A673 (cell line): ENCODE results near the gene KLF12.

Experiments used
- CTCF ChIP-seq: fragments of 300-800, 200-600 bp; sonication (generic); conservative IDR thresholded peaks from 2 replicates; pipeline ENCODE4 v1.5.1; 2017; ENCODE audit warnings: low read depth, mild to moderate bottlenecking, antibody characterized with exemption, low read length, moderate library complexity, mixed read lengths
- EZH2 ChIP-seq: fragments of 200-600 bp; sonication (generic); IDR thresholded peaks from 2 replicates; pipeline ENCODE4 v1.6.1; 2017; ENCODE audit warnings: borderline replicate concordance, low read depth, mild to moderate bottlenecking, mixed read lengths, antibody characterized with exemption, low read length; ENCODE audit not compliant: poor library complexity, severe bottlenecking

- TF ChIP-seq CTCF (no peak), EZH2 (no peak)
Observed at GRCh38 chr13:74115133-74115532, 19.1 kb downstream of the KLF12 start.
